Posterior vena cava (tissue), 2 donors: ENCODE data around the gene ARMC7. TPM values are rescaled to one million over a fixed set of nuclear protein-coding genes. Genes with fewer than 3 reads are reported as not detected.
A peak's percentile ranks its signal among the peaks of the same experiment; 100 is the strongest.
"Not testable (repeated sequence)": the region's sequence is repeated elsewhere in the genome, so short reads cannot be mapped to it uniquely, and the experiment has no call there.

Experiments used
- DNase-seq: peaks from one replicate; pipeline ENCODE4 v3.0.0-alpha.2; 2020; ENCODE audit warnings: low spot score
- intact Hi-C, 2 donors: fragments of 100-400 bp; cut with DNase I; formaldehyde crosslinking; loops; one replicate each; pipeline versions ENCODE4 v1.14.1 to v1.14.2; 2022 to 2023
- total RNA-seq, 2 donors: library from RNA; stranded (reverse); fragmentation: NEBNext Ultra II Directional; extraction: Animal tissue kit (Norgen Biotek cat#: 25700); gene quantifications; one replicate each; pipeline ENCODE4 v1.2.1, GENCODE V29; 2021
- donor health status: DM: yes; HTN: yes; CAD: no.
- donor health status: DM: yes; HTN: yes; CAD: no.

Gene ARMC7
- total RNA-seq, 2 donors from 2014 or later = 5.8 to 6.4 TPM

DNA sequence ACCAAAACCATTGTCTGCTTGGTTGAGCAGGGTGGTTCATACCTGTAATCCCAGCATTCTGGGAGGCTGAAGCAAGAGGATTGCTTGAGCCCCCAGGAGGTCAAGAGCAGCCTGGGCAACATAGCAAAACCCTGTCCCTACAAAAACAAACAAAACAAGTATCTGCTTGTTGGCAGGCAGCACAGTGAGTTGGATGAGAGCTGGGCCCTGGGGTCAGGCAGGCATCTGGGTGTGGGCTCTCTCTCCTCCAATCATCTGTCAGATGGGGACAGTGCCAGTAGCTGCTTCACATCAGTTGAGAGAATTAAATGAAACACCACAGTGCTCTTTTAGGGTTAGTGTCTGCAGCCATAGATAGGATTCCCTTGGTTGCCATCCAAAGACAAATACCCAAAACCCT lies 5.8 kb downstream of the ARMC7 start:
- DNase-seq = no peak
- intact Hi-C loops = loop anchor here in 1 of 2 donors (10.0 kb wide), 1 partner anchor 59 kb away; no protein-coding TSS in a partner anchor

DNA sequence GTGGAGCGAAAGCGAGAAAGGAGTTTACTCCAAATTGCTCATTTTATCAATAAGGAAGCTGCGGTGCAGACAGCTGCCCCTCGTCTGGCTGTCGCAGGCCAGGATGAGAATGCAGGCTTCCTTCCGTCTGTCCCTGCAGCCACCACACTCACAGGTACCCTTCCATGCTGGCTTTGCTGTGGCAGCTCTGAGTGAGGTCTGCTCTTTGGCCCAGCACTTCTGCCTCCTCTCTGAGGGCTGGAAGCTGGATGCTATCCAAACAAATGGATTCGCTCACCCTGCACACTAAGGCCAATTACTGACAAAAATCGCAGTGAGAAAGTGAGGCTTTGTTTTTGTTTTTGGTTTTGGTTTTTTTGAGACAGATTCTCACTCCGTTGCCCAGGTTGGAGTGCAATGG lies 7.0 kb downstream of the ARMC7 start:
- DNase-seq = no peak
- intact Hi-C loops = loop anchor here in 1 of 2 donors (10.0 kb wide), 1 partner anchor 58 kb away; no protein-coding TSS in a partner anchor

GRCh38 chr17:75118307-75118706 lies 8.5 kb downstream of the ARMC7 start:
- intact Hi-C loops = loop anchor here in 1 of 2 donors (10.0 kb wide), 1 partner anchor 56 kb away; no protein-coding TSS in a partner anchor
- no peak for DNase-seq

DNA sequence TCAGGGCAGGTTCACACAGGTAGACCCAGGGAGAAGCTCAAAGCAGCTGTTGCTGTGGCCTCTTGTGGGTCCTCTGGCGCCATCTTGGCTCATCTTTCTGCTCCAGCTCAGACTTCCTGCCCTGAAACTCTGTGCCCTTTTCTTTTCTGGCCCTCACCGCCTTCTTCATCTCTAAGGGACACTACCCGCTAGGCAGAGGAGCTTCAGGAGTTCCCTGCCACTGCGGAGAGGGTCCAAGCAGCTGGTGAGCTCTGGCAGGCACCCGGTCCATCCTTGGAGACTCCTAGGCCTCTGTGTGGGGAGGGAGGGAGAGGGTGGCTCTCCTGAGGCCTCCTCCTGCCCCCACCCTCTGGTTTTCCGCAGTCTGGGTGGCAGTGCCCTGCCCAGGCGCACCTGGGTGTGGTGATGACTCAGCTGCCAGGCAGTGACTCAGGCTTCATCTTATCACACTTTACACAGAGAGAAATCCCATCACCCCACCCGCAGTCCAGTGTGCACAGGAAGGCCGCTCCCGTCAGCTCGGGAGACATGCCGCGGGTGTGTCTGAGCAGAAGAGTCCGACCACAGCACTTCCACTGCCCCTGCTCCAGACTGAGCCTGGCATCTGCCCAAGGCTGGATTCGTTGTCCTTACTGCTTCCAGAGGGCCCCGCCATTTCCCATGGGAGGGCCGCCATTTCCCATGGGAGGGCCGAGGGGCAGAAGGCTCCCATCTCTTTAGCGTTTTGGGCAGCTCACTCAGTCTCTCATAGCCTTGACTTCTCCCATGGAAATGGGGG lies 14.5 kb downstream of the ARMC7 start:
- DNase-seq = peak; percentile 86

DNA sequence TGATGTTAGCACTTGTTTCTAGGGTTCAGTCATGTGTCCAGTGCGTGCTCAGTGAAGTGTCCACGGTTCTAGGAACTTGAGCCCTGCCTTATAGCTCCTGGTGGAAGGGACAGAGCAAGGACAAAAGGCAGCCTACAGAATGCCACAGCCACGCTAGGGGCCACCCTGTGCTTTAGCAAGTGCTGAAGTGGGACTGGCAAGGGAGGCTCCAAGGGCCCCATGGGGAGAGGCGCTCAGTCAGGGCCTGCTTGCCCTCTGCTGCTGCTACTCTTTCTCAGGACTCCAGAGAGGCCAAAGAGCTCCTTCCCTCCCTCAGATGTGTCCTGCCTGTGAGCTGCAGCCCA lies 15.0 kb downstream of the ARMC7 start:
- no peak for DNase-seq
- intact Hi-C loops = no loop called here

More for the DNA sequence above, 14.5 kb downstream of the ARMC7 start:
- intact Hi-C loops = no loop called here

DNA sequence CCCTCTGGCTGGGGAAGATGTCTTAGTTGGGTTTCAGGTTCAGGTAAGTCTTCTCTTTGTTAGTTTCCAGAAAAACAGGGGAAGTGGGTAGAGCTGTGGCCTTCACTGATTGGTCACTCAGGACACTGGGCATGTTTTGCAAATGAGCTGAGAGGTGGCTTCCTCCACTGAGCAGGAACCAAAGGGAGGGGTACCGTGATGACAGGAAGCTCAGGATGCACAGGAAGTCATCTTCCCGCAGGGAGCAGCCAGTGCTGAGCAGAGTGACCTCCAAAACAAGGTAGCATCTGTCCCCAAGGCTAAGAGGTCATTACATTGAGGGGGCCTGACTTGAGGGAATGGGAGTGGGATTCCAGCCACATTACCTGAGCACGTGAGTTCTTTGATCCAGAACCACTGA lies 16.2 kb downstream of the ARMC7 start:
- DNase-seq = no peak
- intact Hi-C loops = no loop called here

- no peak for DNase-seq
- intact Hi-C loops = no loop called here
These were observed 17.2 kb downstream of the ARMC7 start for GRCh38 chr17:75126954-75127353.

DNA sequence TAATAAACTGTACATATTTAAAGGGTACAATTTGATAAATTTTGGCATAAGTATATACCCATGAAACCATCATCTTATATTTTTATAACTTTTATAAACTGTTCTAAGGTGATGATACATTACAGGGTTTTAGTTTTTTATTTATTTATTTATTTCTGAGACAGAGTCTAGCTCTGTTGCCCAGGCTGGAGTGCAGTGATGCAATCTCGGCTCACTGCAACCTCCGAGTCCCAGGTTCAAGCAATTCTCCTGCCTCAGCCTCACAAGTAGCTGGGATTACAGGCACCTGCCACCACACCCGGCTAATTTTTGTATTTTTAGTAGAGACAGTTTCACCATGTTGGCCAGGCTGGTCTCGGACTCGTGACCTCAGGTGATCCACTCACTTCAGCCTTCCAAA lies 18.2 kb downstream of the ARMC7 start:
- intact Hi-C loops = not testable (repeated sequence)
- DNase-seq = peak; percentile 10

DNA sequence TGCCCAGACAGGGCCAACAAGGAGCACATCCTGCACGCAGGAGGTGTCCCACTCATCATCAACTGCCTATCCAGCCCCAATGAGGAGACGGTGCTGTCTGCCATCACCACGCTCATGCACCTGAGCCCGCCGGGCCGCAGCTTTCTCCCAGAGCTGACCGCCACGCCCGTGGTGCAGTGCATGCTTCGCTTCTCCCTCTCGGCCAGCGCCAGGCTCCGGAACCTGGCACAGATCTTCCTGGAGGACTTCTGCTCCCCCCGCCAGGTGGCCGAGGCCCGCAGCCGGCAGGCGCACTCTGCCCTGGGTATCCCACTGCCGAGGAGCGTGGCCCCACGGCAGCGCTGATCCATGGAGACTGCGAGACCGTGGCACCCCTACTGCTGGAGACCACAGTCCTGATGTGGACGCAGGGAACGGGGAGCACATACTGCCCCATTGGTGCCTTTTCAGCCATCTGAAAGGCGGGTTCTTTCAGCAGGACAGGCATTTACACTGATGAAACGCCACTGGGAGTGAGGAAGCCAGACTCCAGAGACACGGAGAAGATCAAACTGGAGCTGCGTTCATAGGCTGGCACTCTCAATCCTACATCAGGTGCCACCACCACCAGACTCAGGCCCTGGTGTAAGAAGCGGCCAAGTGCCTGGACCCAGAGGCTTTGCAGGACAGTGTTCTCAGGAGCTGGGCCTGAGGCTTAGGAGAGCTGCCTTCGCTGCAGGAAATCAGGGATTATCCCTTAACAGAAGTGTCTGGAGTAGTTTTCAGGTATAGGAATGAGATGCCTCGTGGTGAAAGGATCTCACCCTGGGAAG lies 19.1 kb downstream of the ARMC7 start:
- intact Hi-C loops = no loop called here
- DNase-seq = peak; percentile 74

- peak; percentile 60 for DNase-seq
- intact Hi-C loops = no loop called here
These were observed 19.8 kb downstream of the ARMC7 start for GRCh38 chr17:75129576-75129975.

DNA sequence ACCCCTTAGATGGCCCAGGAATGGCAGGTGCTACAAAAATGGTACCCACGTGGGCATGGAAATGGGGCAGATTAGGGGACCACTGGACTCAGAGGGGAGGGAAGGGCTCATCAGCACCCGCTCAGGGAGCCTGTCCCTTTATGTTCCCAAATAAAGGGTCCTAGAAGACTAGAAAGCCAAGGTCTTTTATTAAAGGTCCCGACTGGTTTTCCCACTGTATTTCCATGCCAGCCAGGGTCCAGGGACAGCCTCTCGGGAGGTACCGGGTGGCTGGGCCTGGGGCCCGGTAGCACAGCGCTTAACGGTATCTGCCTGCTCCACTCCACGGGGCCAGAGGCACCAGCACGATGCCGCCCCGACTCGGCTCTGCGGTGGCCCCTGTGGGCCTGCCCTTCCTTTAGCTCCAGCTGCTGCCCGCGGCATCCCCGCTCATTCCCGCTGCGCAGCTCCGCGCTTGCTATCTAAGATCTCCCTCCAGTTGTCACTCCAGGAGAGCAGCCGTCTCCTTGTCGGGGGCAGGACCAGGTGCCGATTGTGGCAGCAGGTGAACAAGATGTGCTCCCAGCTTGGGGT lies 20.4 kb downstream of the ARMC7 start:
- intact Hi-C loops = no loop called here
- peak; percentile 76 for DNase-seq

GRCh38 chr17:75130632-75131277 lies 21.0 kb downstream of the ARMC7 start:
- intact Hi-C loops = no loop called here
- DNase-seq = peak; percentile 84

GRCh38 chr17:75131278-75132017 lies 21.7 kb downstream of the ARMC7 start, which contains the start of gene NT5C:
Gene NT5C, minus strand, starts transcription at chr17:75131742. Its CDS starts 35 bp downstream, at chr17:75131707.
- peak; percentile 96 for DNase-seq
- intact Hi-C loops = no loop called here

GRCh38 chr17:75132018-75133000 lies 22.5 kb downstream of the ARMC7 start:
- intact Hi-C loops = not testable (repeated sequence)
- peak; percentile 65 for DNase-seq

DNA sequence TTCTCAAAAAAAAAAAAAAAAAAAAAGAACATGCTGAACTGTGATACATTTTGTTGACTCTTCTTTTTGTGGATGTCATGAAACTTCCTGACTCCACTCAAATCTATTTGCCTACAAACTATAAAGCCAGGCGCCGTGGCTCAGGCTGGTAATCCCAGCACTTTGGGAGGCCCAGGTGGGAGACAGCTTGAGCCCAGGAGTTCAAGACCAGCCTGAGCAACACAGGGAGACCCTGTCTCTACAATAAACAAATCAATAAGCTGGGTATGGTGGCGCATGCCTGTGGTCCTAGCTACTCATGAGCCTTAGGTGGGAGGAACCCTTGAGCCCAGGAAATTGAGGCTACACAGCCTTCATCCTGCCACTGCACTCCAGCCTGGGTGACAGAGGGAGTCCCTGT lies 23.2 kb downstream of the ARMC7 start:
- intact Hi-C loops = no loop called here

DNA sequence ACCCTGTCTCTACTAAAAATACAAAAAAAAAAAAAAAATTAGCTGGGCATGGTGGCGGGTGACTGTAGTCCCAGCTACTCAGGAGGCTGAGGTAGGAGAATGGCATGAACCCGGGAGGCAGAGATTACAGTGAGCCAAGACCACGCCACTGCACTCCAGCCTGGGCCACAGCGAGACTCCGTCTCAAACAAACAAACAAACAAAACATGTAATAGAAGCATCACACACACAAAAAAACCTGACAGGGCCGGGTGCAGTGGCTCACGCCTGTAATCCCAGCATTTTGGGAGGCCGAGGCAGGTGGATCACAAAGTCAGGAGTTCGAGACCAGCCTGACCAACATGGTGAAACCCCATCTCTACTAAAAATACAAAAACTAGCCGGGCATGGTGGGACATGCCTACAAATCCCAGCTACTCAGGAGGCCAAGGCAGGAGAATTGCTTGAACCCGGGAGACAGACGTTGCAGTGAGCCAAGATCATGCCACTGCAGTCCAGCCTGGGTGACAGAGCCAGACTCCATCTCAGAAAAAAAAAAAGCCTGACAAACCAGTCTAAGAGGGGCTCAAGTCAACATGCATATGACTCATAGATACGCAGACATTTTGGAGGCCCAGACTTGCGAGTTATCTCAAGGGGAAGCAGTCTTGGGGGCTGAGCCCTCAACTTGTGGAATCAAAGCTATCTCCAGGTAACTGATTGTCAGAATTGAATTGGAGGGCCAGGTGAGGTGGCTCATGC lies 24.0 kb downstream of the ARMC7 start:
- intact Hi-C loops = not testable (repeated sequence)
- DNase-seq = peak; percentile 18

More for the DNA sequence above, 23.2 kb downstream of the ARMC7 start:
- DNase-seq = no peak

DNA sequence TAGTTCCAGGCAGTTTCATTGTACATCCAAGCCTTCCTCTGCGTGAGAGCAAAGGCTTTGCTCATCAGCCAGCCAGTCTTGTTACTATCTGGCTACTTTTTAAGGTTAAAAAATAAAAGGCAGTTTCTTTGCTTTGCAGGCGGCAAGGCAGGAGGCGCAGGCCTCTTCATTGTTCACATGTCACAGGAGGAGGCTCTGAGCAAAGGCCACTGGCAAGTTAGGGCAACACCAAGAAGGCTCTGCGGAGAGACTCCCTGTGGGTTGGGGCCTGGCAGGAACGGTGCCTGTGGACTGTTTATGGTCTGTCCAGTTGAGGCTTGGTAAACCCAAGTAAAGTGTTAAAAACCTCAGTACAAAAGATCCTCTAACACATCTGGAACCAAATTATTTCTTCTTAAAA lies 25.7 kb downstream of the ARMC7 start:
- intact Hi-C loops = no loop called here
- DNase-seq = no peak
